ENCODE results near the gene PLOD2.

Gene PLOD2

GRCh38 chr3:146033950-146034349 is 127.0 kb downstream of the PLOD2 start:
- no peak for DNase-seq

GRCh38 chr3:146026547-146026946 is 134.4 kb downstream of the PLOD2 start:
- DNase-seq = no peak

GRCh38 chr3:146024260-146024659 is 136.7 kb downstream of the PLOD2 start:
- DNase-seq = no peak

GRCh38 chr3:146020969-146021368 is 140.0 kb downstream of the PLOD2 start:
- DNase-seq = no peak

GRCh38 chr3:146019508-146019907 is 141.5 kb downstream of the PLOD2 start:
- no peak for DNase-seq
